Kidney tubule cell (primary cell): ENCODE data around the gene AATF.

Experiments used
- DNase-seq: peaks from one replicate; pipeline ENCODE4 v3.0.0-alpha.2; 2018; ENCODE audit warnings: low spot score

AATF gene

DNA sequence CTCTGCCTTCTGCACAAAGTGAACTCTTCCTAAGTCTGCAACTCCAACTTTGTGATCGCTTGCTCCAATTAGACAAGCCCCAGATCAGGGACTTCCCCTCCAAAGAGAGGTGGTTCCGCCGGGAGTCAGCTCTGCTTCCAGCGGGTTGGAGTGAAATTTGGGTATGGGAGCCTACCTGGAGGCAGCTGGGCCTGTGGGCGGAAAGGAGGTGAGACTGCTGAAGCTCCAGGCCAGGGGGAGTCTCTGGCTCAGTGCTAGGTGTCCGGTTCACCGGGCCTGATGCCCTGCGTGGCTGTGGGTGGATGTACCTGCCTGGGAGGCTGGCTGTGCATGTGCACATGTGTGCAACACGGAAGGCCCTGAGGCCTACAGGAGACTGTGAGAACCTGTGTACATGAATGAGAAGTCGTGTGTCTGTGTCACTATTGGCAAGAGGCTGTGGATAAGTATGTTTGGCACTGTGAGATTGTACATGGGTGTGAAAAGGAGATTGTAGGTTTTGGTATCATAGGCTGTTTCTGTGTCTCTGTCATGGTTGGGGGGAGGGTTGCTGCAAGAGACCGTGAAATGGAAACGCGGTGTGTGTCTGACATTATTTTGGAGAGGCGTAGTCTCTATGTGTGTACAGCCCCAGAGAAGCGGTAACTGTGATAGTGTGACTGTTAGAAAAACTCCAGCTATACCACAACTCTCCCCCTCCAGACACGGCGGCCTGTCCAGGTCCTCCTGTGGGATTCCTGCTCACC is 7.3 kb upstream of the AATF start:
- DNase-seq, result no peak

DNA sequence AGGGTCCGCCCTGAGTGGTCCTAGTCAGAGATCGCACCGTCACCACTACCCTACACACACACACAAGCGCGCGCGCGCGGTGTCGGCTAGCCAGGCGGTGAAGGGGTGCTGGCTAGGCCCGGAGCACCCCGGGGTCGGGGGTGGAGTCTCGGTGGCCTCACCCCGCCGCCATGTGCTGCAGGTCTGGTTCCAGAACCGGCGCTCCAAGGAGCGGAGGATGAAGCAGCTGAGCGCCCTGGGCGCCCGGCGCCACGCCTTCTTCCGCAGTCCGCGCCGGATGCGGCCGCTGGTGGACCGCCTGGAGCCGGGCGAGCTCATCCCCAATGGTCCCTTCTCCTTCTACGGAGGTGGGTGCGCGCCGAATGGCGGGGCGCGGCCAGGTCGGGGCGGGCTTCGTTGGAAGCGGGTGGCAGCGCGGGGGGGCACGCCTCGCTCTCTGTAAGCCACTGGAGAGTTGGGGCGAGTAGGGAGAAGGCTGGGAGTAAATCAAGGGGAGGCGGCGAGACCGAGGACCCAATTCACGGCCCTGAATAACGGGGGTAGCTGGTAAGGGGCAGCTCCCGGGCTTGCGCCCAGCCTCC is 6.6 kb upstream of the AATF start:
- no peak for DNase-seq

DNA sequence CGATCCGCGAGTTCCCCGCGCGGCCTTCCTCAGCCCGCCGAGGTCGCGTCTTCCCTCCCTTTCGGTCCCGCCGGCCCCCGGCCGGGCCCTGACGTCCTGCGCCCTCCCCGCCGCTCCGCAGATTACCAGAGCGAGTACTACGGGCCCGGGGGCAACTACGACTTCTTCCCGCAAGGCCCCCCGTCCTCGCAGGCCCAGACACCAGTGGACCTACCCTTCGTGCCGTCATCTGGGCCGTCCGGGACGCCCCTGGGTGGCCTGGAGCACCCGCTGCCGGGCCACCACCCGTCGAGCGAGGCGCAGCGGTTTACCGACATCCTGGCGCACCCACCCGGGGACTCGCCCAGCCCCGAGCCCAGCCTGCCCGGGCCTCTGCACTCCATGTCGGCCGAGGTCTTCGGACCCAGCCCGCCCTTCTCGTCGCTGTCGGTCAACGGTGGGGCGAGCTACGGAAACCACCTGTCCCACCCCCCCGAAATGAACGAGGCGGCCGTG is 6.1 kb upstream of the AATF start:
- DNase-seq, result no peak

DNA sequence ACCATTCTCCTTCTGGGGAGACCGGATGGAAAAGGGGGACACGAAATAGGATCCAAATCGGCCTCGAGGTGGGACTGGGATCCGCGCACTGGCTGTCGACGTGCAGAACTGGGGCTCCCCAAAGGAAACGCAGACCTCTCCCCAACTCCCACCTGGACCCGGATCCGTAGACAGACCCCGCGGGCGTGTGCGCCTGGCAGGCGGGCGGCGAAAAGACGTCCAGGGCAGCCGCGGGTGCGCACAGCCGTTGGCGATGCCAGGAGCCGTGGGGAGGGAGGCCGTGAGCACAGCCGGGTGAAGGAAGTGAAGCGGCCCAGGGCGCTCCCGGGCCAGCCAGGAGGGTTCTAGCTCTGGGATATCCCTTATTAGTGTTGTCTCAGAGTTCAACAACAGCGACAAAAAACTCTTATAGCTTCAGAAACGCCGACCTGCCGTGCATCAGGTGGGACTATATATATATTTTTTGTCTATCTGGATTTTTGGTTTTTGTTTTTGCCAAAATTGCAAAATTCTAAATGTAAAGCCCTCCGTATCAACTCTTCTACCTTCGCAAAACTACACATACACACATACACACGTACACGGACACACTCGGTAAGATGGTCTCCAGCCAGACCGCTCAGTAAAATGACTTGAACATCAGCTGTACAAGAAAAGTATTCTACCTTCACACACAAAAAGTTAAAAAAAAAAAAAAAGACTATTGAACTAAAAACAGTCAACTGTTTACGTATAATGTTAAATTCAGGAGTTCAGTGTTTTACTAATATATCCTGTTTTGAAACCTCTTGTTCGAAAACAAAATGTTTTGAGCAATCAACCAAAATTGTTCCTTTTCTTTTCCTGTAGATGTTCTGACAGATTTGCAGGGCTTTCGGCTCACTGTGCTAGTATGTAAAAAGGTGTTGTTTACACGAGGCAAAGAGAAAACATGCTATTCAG is 5.2 kb upstream of the AATF start:
- no peak for DNase-seq

DNA sequence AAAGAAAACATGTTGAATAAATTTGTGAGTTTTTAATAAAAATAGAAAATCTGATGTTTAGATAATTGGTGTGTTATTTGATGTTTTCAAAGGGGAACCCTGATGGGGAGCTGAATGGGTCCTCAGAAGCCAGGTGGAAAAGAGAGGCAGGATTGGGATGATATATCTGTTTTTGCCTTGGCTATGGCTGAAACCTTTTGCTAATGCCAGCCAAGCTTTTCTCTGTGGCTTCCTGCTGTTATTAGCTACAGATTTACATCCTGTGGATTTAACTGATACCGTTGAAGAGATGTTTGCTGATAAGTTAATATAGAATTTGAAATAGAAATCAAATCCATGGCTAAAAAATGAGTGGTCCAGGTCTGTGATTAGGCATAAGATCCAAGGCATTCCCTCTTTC is 4.2 kb upstream of the AATF start:
- DNase-seq, result no peak

DNA sequence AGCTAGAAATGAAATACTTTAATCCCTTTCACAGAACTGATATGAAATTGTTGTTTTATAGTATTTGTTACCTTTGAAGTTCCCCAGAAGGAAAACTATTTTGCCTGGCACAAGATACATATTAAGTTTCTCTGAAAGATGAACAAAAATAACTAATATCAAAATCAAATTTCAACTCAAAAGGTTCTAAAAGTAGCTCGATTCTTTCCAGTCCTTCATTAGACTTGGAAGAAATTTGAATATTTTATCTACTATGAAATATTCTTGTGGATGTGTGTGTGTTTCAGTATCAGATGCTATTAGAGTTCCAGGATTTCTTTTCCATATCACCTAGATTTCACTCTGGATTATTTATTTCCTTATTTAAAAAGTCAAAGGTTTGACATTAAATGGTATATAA is 3.6 kb upstream of the AATF start:
- no peak for DNase-seq

DNA sequence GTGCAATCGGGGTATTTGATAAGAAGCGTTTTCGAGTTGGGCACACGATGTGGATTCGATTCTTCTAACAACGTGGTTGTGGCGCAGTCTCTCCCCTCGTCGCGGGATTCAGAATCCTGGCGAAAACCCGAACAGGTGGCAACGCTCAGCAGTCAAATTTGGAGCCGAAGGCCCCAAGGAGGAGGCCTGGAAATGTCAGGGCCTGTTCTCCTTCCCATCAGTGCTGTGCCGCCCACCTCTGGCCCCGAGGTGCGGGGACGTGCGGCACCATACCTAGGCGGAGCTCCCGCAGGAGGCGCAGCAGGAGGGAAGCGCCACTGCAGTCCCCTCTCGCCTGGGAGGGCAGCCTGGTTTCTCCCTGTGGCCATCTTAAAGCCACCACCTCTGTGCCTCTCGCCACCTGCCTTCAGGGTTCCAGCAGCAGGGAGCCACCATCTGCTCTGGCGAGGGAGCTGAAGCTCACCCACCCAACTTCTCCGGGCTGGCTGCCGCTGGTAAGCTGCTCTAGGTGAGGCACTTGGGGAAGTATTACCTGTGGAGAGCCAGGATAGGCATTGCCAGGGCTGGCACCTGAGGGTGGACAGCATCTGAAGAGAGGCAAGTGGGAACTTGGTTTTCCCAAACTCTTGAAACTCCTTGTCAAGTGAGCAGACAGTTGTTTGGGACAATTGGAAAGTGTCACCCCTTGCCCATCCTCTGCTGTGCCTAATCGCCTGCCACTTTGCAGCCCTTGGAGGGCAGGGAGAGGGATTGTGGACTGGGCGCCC is 2.6 kb upstream of the AATF start:
- no peak for DNase-seq

DNA sequence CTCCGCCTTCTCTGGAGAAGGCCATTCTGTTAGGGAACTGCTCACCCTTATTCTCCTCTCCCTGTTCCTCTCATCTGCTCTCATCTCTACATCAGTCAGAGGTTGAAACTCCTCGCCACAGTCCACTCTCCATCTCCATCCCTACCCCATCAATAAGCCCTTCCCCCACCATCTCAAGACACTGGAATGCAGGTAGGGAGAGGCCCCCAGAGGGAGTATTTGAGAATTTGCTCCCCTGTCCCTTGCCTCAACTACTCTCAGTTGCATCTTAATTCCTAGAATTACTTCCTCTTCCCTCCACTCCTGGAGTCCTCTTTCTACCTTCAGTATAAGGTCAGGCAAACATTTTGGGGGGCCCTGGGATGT is 2.0 kb upstream of the AATF start:
- no peak for DNase-seq

DNA sequence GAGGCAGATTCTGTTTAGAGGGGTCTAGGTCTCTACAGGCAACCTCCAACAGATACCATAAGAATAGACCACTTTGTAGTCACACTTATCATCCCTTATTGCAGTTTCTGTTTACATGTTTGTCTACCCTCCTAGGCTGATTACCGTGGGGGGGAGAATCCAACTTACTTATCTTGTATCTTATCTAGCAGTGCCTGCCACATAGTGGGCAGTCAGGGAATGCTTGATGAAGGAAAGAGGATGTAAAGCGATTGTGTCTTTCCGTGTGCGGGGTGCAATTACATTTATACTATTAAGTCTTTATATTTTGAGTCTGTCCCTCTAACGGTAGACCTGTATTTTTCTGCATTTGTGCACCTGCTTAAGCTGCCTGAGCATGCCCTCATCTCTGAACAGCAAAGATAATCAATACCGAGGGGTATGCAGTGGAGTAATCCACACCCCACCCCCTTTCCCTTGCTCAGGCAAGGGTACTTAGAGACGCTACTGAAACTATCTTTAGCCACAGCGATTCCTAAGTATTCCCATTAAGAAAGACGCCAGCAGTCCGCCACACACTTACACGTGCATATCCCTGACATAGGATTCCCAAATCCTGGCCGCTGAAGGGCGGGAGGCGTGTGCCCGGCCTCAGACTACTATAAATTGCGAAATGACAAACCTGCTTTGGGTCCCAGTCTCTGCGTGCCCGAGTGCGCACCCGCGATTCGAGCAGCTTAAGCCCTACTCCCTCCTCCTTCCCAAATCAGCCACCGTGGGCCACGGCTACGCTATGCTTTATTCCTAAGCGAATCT is 635 bp upstream of the AATF start:
- DNase-seq, result no peak

DNA sequence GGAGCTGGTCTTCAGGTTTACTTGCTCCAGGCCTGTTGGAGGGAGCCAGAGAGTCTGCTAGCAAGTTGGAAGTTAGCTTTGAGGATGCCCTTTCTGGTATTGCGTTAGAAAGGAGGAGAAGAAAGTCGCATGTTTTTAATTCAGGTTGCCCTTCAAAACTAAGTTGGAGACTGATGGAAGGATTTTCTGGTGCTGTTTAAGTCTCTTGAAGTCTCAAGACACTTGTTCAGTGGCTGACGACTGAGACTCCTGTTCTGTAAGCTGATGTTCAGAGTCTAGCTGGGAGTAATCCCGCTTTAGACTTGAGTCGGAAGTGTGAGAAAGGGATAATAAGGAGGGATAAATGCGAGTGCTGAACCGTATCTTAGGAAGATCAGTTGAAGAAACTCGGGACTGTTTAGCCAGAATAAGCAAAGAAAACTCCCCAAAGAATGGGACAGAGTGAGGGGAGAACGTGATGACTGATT is 740 bp downstream of the AATF start:
- peak; percentile 52 for DNase-seq

DNA sequence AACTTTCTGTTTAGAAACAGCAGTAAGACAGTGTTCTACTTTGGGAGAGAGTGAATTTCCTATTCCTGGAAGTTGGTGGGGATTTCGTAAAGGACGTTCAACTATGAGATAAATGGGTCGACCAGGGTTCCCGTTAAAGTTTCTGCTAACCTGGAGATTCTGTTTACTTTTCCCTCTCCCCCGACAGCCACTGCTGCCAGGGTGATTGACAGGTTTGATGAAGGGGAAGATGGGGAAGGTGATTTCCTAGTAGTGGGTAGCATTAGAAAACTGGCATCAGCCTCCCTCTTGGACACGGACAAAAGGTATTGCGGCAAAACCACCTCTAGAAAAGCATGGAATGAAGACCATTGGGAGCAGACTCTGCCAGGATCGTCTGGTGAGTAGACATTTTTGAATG is 1.3 kb downstream of the AATF start:
- no peak for DNase-seq

DNA sequence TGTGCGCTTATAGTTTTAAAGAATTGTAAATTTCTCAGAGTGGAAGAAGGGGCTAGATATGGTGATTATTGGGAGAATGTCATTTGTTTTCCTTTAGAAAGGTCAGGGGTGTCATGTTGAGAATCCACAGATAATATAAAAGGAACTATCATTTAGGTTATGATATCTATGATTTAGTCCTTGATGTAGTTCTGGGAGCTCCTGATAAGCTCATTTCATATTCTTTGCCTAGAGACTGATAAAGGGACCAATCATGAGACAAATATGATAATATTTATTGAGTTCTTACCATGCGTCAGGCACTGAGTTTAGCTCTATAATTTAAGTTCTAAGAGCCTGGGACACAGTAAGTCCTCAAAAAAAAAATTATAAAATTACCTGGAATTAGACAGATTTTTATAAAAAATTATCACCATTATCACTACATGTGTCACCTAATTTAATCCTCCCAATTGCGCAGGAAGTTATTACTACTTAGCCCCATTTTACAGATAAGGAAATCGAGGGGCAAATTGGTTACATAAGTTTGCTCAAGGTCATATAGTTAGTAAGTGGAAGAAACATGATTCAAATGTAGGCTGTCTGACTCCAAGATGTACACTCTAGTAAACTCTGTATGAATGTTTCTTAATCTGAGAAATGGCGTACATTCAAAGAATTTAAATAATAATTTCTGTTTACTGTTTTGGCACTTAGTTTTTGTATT is 2.5 kb downstream of the AATF start:
- DNase-seq, result no peak

DNA sequence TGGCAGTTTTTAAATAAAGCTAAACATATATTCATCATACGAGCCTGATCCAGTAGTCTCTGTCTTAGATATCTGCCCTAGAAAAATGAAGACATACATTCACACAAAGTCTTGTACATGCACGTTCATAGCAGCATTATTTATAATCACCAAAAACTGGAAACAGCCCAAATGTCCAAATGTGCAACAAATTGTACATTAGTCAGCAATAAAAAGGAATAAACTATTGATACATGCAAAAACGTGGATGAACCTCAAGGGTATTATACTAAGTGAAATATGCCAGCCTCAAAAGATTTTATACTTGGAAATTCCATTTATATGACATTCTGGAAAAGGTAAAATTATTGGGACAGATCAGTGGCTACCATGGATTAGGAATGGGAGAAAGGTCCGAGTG is 22.8 kb downstream of the AATF start:
- DNase-seq, result no peak

DNA sequence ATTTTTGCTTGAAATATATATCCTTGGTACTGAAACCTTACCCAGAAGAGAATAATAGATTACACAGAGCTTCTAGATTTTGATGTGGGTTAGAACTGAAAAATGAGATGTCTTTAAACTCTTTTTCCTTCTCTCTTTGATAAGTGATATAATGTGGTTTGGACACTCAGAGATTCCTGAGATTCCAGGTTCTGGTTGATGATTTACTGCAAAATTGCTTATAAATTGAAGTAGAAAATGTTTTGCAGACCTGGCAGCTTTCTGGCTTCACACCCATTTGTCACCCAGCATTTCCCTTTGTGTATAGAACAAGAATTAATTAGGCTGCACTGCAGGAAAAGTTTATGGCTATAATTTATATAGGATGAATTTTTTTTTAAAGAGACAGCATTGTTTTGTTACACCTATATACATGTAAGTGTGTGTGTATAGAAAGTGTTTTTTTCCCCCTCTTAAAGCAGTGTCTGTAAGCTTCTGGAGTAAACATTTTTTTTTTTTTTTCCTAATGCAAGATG is 23.5 kb downstream of the AATF start:
- peak; percentile 74 for DNase-seq

DNA sequence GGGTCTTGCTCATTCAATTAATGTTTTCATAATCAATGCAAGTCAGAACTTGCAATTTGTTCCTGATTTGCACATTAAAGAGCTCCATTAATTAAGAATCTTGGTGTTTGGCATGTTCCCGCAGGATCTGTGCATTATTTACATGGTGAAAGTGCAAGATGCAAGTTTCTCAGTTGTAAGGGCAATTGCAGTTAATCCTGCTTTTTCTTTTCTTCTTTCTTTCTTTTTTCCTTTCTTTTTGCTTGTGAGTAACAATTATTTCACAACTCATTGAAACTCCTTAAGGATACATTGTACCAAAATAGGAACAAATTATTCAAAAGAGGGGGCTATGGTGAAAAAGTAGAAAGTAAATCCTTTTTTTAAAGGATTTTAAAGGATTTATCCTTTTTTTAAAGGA is 24.2 kb downstream of the AATF start:
- no peak for DNase-seq

DNA sequence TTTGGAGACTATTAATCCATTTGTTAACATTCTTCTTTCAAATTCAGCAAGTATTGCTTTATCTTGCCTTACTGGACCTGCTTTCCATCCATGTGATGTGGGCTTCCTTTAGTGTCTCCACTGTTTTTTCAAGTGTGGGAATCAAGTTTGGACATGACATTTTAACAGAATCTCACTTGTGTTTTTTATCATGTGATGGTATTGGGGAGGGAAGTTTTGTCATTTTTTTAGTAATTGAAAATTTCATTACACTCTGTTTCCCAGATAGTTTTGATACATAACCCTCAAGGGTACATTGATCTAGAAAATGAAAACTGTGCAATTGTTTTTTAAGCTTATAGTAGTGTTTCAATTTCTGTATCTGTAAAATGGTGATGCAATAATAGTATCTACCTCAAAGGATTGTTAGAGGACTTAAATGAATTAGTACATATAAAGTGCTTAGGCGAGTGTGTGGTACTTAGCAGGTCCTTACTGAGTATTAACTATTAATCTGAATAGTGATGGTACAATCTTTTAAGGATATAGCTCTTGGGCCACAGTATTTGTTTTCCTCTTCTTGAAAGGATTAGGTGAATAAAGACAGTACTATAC is 27.3 kb downstream of the AATF start:
- DNase-seq, result no peak

DNA sequence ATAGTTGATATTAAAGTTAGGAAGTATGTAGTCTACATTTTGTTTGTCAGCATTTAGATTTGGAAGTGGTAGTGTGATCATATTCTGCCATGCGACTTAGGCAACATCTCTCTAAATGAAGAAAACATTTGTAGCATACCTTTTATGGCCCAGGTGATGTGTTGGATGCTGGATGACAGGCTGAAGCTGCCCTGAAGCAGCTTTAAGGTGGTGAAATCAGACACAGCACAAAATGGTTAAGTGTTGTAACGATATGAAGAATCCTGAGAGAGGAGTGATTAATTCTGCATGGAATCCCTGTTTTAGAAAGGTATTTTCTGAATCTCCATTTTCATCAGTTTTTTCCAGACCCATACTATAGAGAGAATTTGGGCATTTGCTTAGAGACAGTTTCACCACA is 28.3 kb downstream of the AATF start:
- DNase-seq, result no peak

DNA sequence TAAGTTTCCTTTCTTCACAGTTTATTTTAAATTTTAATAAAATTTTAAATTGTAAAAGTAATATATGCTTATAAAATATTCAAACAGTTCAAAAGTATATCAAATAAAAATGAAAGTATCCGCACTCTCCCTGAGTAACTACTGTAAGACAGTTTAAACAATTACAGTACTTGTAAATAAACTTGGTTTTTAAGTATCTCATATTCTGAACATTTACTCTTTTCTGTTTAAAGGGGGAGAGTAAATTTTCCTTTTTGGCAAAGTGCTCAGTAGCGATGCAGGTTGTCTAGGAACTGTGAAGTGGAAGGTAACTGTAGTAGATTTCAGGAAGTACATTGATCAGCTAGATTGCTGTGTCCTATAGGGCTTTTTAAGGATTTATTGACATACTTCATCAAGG is 28.8 kb downstream of the AATF start:
- DNase-seq, result no peak

DNA sequence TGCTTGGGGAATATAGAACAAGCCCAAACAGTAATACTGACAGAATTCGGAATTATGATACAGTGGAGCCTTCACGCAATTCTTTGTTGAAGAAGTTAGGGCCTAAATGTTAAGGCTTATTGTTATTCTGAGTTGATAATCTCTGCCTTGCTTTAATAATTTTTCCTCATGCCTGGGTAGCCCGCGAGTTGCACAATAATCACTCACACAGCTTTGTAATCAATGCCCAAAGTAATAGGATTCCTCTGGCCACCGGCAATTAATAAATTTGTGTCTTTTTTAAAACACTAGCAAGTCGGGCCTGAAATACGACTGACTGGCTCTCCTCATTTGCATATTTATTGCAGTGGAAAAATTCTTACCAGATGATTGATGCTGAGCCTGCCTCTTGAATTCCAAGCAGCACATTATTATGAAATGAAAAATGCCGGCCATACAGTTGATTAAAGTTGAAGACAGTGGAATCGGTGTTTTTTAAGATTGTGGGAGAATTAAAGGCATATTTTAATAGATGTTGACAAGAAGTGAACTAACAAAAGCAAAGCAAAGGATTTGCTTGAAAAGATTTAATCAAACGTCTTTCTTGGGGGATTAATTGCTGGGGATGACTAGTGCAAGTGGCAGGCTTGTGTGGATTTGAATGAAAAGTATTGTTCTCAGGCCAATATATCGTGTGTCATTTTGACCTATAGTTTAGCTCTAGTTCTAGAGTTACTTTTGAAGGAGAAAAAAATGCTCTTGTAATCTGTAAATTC is 30.2 kb downstream of the AATF start:
- no peak for DNase-seq
